ENCODE measurements around the gene DNAI1.

- no peak for TF ChIP-seq GATA3 (IDR thresholded peaks at IDR 0.05; ENCODE audit: low read depth, low read length)
- no peak for TF ChIP-seq GATA2 (IDR thresholded peaks at IDR 0.05; ENCODE audit: low read depth, low read length)
Observed at GRCh38 chr9:34496149-34496712, 37.6 kb downstream of the DNAI1 start.
